Measurements from ENCODE around the gene RAB36. TPM values are rescaled to one million over a fixed set of nuclear protein-coding genes. Genes with fewer than 3 reads are reported as not detected.

The RAB36 gene
- total RNA-seq, 1 donor from 2014 or later: 3.2 TPM

GRCh38 chr22:23114721-23115020 is 30.6 kb upstream of the RAB36 start:
- Histone ChIP-seq H3K27ac (no peak overlapping the region), H3K4me3 (no peak overlapping the region), H3K36me3 (no peaks in the 10 kb centered on the region), H3K4me1 (no peaks in the 10 kb centered on the region), H3K27me3 (no peaks in the 10 kb centered on the region), H3K9me3 (no peaks in the 10 kb centered on the region)
- no peak for DNase-seq (ENCODE audit: extremely low spot score in 2 of 2)
- intact Hi-C loops (cut with DNase I): no loop called here
- TF ChIP-seq, protein P1, sequence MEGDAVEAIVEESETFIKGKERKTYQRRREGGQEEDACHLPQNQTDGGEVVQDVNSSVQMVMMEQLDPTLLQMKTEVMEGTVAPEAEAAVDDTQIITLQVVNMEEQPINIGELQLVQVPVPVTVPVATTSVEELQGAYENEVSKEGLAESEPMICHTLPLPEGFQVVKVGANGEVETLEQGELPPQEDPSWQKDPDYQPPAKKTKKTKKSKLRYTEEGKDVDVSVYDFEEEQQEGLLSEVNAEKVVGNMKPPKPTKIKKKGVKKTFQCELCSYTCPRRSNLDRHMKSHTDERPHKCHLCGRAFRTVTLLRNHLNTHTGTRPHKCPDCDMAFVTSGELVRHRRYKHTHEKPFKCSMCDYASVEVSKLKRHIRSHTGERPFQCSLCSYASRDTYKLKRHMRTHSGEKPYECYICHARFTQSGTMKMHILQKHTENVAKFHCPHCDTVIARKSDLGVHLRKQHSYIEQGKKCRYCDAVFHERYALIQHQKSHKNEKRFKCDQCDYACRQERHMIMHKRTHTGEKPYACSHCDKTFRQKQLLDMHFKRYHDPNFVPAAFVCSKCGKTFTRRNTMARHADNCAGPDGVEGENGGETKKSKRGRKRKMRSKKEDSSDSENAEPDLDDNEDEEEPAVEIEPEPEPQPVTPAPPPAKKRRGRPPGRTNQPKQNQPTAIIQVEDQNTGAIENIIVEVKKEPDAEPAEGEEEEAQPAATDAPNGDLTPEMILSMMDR (IDR thresholded peaks at IDR 0.05): no peak
- no peak for TF ChIP-seq POLR2A (IDR thresholded peaks at IDR 0.05)
- TF ChIP-seq POLR2AphosphoS5 (IDR thresholded peaks at IDR 0.05; ENCODE audit: insufficient read depth in 1 of 2, low read depth in 1 of 2): no peak

DNA sequence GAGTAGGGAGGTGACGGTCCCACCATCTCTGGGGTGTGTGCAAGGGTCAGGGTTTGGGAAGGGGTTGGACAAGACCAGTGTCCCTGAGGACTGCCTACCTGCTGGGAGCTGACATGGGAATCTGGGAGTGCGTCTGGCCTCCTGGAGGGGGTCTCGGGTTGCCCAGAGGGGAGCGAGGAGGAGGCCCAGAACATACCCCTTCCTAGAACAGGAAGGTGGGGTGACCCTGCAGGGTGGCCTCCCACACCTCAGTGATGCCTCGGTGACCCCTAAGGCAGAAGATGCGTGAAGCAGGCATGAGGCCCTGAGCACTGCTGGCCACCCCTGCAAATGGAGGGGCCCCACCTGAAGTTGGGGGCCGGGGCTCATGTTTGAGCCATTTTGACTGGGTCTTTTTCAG is 29.9 kb upstream of the RAB36 start:
- H3K36me3 ChIP-seq: no peaks in the 10 kb centered on the region
- H3K27me3 ChIP-seq: no peaks in the 10 kb centered on the region
- H3K4me3 ChIP-seq: no peak overlapping the region
- intact Hi-C loops (cut with DNase I): no loop called here
- TF ChIP-seq POLR2A (IDR thresholded peaks at IDR 0.05) (no peak), POLR2AphosphoS5 (IDR thresholded peaks at IDR 0.05; ENCODE audit: insufficient read depth in 1 of 2, low read depth in 1 of 2) (no peak)
- TF ChIP-seq, protein P1 (IDR thresholded peaks at IDR 0.05): no peak
- no peak overlapping the region for H3K27ac ChIP-seq
- no peaks in the 10 kb centered on the region for H3K4me1 ChIP-seq
- DNase-seq (ENCODE audit: extremely low spot score in 2 of 2): no peak
- H3K9me3 ChIP-seq: no peaks in the 10 kb centered on the region

GRCh38 chr22:23115825-23116494 is 29.3 kb upstream of the RAB36 start:
- DNase-seq (ENCODE audit: extremely low spot score in 2 of 2): no peak
- no peak overlapping the region for H3K27ac ChIP-seq
- no peaks in the 10 kb centered on the region for H3K4me1 ChIP-seq
- no peaks in the 10 kb centered on the region for H3K27me3 ChIP-seq
- no peak for TF ChIP-seq POLR2A (IDR thresholded peaks at IDR 0.05)
- TF ChIP-seq, protein P1 (IDR thresholded peaks at IDR 0.05): no peak
- no peak for TF ChIP-seq POLR2AphosphoS5 (IDR thresholded peaks at IDR 0.05; ENCODE audit: insufficient read depth in 1 of 2, low read depth in 1 of 2)
- H3K36me3 ChIP-seq: no peaks in the 10 kb centered on the region
- intact Hi-C loops (cut with DNase I): no loop called here
- H3K4me3 ChIP-seq: no peak overlapping the region
- H3K9me3 ChIP-seq: no peaks in the 10 kb centered on the region

DNA sequence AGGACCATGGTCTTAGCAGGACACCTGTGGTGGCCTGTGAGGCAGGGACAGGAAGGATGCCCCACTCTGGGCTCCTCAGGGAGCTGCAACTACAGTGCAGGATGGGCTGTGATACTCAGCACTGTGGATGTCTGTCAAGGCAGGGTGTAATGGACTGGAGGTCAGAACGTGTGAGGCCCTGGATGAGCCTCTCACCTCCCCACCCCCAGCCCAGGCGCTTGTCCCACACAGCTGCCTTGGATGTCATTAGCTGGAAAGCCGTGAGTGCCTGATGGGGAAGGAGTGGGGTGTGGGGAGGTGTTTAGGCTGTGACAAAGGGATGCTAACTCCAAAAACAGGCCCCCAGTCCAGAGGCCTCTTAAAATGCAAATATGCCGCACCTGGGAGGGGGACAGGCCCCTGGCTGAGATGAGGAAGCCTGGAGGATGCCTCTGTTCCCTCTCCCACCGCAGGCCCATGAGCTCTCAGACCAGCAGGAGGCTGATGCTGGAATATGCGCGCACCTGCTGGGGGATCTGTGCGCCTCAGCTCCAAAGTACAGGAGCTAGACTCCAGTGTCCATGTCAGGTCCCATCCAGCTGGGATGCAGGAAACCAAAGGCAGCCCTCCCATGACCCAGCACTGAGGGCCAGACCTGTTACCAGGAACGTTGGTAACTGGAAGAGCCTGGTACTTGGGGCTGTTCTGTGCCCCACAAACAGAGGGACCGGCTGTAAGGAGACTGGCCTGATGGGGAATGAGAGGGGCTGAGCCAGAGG is 28.6 kb upstream of the RAB36 start:
- TF ChIP-seq POLR2A (IDR thresholded peaks at IDR 0.05): no peak
- TF ChIP-seq POLR2AphosphoS5 (IDR thresholded peaks at IDR 0.05; ENCODE audit: insufficient read depth in 1 of 2, low read depth in 1 of 2): no peak
- TF ChIP-seq, protein P1 (IDR thresholded peaks at IDR 0.05): no peak
- Histone ChIP-seq H3K27ac (no peak overlapping the region), H3K27me3 (no peaks in the 10 kb centered on the region), H3K4me1 (no peaks in the 10 kb centered on the region), H3K9me3 (no peaks in the 10 kb centered on the region), H3K4me3 (no peak overlapping the region), H3K36me3 (no peaks in the 10 kb centered on the region)
- no peak for DNase-seq (ENCODE audit: extremely low spot score in 2 of 2)
- intact Hi-C loops (cut with DNase I): no loop called here

GRCh38 chr22:23117275-23117674 is 28.0 kb upstream of the RAB36 start:
- Histone ChIP-seq H3K27ac (no peak overlapping the region), H3K4me1 (no peaks in the 10 kb centered on the region), H3K4me3 (no peak overlapping the region), H3K36me3 (no peaks in the 10 kb centered on the region), H3K9me3 (no peaks in the 10 kb centered on the region), H3K27me3 (no peaks in the 10 kb centered on the region)
- no peak for DNase-seq (ENCODE audit: extremely low spot score in 2 of 2)
- intact Hi-C loops (cut with DNase I): no loop called here
- TF ChIP-seq POLR2AphosphoS5 (IDR thresholded peaks at IDR 0.05; ENCODE audit: insufficient read depth in 1 of 2, low read depth in 1 of 2) (no peak), POLR2A (IDR thresholded peaks at IDR 0.05) (no peak)
- TF ChIP-seq, protein P1 (IDR thresholded peaks at IDR 0.05): no peak
